C4-2B (cell line): ENCODE results near the gene BLMH.

Experiments used
- ZFX ChIP-seq: fragments of 450-650 bp; IDR thresholded peaks from 2 replicates; pipeline ENCODE4 v1.6.1; 2017
- TF ChIP-seq, protein P1 (sequence below): fragments of 450-650 bp; conservative IDR thresholded peaks from 2 replicates; pipeline ENCODE4 v1.5.1; 2017; ENCODE audit warnings: mild to moderate bottlenecking

- TF ChIP-seq, protein P1, sequence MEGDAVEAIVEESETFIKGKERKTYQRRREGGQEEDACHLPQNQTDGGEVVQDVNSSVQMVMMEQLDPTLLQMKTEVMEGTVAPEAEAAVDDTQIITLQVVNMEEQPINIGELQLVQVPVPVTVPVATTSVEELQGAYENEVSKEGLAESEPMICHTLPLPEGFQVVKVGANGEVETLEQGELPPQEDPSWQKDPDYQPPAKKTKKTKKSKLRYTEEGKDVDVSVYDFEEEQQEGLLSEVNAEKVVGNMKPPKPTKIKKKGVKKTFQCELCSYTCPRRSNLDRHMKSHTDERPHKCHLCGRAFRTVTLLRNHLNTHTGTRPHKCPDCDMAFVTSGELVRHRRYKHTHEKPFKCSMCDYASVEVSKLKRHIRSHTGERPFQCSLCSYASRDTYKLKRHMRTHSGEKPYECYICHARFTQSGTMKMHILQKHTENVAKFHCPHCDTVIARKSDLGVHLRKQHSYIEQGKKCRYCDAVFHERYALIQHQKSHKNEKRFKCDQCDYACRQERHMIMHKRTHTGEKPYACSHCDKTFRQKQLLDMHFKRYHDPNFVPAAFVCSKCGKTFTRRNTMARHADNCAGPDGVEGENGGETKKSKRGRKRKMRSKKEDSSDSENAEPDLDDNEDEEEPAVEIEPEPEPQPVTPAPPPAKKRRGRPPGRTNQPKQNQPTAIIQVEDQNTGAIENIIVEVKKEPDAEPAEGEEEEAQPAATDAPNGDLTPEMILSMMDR = no peak
- no peak for TF ChIP-seq ZFX
Observed at GRCh38 chr17:30240177-30240576, 51.6 kb downstream of the BLMH start.
